Brain microvascular endothelial cell (primary cell): Measurements from ENCODE around the gene CC2D2A.

Experiments used
- DNase-seq: peaks from one replicate; pipeline ENCODE4 v3.0.0-alpha.2; 2020
- H3K27ac ChIP-seq: fragments of 250-450 bp; sonication (Bioruptor Pico); 2 replicates; pipeline ENCODE4 v1.5.1; 2020; ENCODE audit warnings: mild to moderate bottlenecking, moderate library complexity
- H3K27me3 ChIP-seq: fragments of 250-450 bp; sonication (Bioruptor Pico); replicated peaks from 2 replicates; pipeline ENCODE4 v1.5.1; 2020; ENCODE audit warnings: mild to moderate bottlenecking
- H3K36me3 ChIP-seq: fragments of 250-450 bp; sonication (Bioruptor Pico); replicated peaks from 2 replicates; pipeline ENCODE4 v1.5.1; 2020; ENCODE audit warnings: mild to moderate bottlenecking
- H3K4me3 ChIP-seq: 2 replicates; pipeline ENCODE4 v1.5.1; 2011; ENCODE audit warnings: low read depth, mild to moderate bottlenecking, control low read depth, low read length, moderate library complexity
- in situ Hi-C: cut with HindIII; loops from 2 replicates; pipeline ENCODE4 v1.10.0; 2017; ENCODE audit warnings: low sequenced_read_pairs, low pct_ligation_motif_present
- TF ChIP-seq, protein P1 (sequence below): IDR thresholded peaks from 2 replicates; pipeline ENCODE4 v1.5.1; 2011; ENCODE audit warnings: low read depth, mild to moderate bottlenecking, moderate library complexity, low read length, control low read depth, inconsistent platforms; ENCODE audit errors: missing control alignments

CC2D2A gene

DNA sequence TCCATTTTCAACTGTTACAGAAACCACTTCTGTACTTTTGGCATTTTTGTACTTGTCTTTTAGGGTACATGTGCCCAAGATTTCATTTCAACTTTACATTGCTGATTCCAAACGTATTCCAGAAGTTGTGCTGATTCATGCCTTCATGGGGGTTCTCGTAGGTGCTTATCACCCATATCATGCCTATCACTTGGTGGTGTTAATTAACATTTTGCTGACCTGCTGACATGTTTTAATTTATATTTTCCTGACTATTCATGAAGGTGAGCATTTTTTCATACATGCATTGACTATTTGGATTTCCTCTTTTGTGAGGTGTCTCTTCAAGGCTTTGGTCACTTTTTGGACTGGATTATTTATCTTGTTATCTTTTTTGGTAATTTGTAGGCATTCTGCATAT lies 64.1 kb downstream of the CC2D2A start:
- TF ChIP-seq, protein P1, sequence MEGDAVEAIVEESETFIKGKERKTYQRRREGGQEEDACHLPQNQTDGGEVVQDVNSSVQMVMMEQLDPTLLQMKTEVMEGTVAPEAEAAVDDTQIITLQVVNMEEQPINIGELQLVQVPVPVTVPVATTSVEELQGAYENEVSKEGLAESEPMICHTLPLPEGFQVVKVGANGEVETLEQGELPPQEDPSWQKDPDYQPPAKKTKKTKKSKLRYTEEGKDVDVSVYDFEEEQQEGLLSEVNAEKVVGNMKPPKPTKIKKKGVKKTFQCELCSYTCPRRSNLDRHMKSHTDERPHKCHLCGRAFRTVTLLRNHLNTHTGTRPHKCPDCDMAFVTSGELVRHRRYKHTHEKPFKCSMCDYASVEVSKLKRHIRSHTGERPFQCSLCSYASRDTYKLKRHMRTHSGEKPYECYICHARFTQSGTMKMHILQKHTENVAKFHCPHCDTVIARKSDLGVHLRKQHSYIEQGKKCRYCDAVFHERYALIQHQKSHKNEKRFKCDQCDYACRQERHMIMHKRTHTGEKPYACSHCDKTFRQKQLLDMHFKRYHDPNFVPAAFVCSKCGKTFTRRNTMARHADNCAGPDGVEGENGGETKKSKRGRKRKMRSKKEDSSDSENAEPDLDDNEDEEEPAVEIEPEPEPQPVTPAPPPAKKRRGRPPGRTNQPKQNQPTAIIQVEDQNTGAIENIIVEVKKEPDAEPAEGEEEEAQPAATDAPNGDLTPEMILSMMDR = no peak
- no peaks in the 10 kb centered on the region for H3K27me3 ChIP-seq
- H3K36me3 ChIP-seq = peaks cover 7% of the 10 kb centered on the region
- in situ Hi-C loops = no loop called here
- H3K4me3 ChIP-seq = no peak overlapping the region
- H3K27ac ChIP-seq = no peak overlapping the region
- DNase-seq = no peak

- TF ChIP-seq, protein P1 = no peak
- no peak for DNase-seq
Measured at GRCh38 chr4:15535599-15535998, 65.9 kb downstream of the CC2D2A start.

DNA sequence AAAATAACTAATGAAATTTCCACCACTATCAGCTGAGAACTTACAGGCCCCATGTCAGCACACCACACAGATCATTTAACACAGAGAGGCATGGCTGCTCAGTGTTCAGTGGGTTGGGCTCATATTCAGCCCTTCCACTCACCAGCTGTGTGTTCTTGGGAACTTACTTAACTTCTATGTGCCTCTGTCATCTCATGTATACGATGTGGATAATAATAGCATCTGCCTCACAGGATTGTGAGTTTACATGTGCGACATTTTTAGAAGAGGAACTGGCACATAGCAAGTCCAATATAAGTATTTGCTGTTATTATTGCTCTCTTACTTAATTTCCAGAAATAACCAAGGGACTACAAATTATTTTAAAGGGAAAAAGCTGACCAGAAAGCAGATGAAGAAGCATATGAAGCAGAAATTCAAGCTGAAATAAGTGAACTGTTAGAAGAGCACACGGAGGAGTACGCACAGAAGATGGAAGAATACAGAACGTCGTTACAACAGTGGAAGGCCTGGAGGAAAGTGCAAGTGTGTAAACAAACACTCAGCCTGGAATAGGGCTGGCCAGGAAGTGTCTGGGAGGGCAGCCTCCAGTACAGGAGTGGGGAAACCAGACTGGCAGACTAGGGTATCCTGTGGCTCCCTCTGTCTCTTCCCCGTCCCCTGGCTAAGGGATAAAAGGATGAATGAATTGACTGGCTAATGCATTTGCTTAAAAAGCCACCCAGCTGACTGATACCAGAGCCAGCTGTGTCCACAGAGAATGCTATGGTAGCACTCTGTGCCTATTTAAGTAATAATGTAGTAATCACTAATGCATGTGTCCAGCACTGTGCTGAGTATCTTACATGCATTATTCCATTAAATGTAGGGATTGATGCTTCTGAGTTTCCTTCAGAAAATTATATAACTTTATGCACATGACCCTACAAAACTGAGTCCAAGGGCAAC lies 67.1 kb downstream of the CC2D2A start:
- in situ Hi-C loops = no loop called here
- TF ChIP-seq, protein P1 = no peak
- Histone ChIP-seq H3K4me3 (no peak overlapping the region), H3K27me3 (no peaks in the 10 kb centered on the region), H3K27ac (no peak overlapping the region), H3K36me3 (peaks cover 7% of the 10 kb centered on the region)
- no peak for DNase-seq

More at GRCh38 chr4:15535599-15535998, 65.9 kb downstream of the CC2D2A start:
- Histone ChIP-seq H3K27me3 (no peaks in the 10 kb centered on the region), H3K27ac (no peak overlapping the region), H3K36me3 (peaks cover 7% of the 10 kb centered on the region), H3K4me3 (no peak overlapping the region)
- in situ Hi-C loops = no loop called here

- H3K36me3 ChIP-seq = peaks cover 7% of the 10 kb centered on the region
- TF ChIP-seq, protein P1 = no peak
- no peak overlapping the region for H3K4me3 ChIP-seq
- H3K27me3 ChIP-seq = no peaks in the 10 kb centered on the region
- H3K27ac ChIP-seq = no peak overlapping the region
- in situ Hi-C loops = no loop called here
- DNase-seq = no peak
Measured at GRCh38 chr4:15541941-15542340, 72.3 kb downstream of the CC2D2A start.

GRCh38 chr4:15542760-15543159 lies 73.1 kb downstream of the CC2D2A start:
- Histone ChIP-seq H3K27ac (no peak overlapping the region), H3K36me3 (peaks cover 7% of the 10 kb centered on the region), H3K4me3 (no peak overlapping the region), H3K27me3 (no peaks in the 10 kb centered on the region)
- DNase-seq = no peak
- TF ChIP-seq, protein P1 = no peak
- in situ Hi-C loops = no loop called here
